Osteocyte (in vitro differentiated cells): ENCODE measurements around the gene ADAMTS20. TPM values are rescaled to one million over a fixed set of nuclear protein-coding genes. Genes with fewer than 3 reads are reported as not detected.
"Not testable (repeated sequence)": the region's sequence is repeated elsewhere in the genome, so short reads cannot be mapped to it uniquely, and the experiment has no call there.

Experiments
- DNase-seq: peaks from one replicate; pipeline ENCODE4 v3.0.0; 2021; ENCODE audit warnings: mixed read lengths; ENCODE audit not compliant: unreplicated experiment; ENCODE audit errors: extremely low spot score
- H3K27ac Mint-ChIP-seq: one replicate; pipeline ENCODE4 v1.8.0; 2021; ENCODE audit warnings: mild to moderate bottlenecking, mixed read lengths; ENCODE audit not compliant: unreplicated experiment
- H3K27me3 Mint-ChIP-seq: one replicate; pipeline ENCODE4 v1.8.0; 2021; ENCODE audit warnings: mixed read lengths; ENCODE audit not compliant: unreplicated experiment
- H3K36me3 Mint-ChIP-seq: one replicate; pipeline ENCODE4 v1.8.0; 2021; ENCODE audit warnings: mixed read lengths; ENCODE audit not compliant: unreplicated experiment
- H3K4me1 Mint-ChIP-seq: one replicate; pipeline ENCODE4 v1.8.0; 2021; ENCODE audit warnings: mixed read lengths; ENCODE audit not compliant: unreplicated experiment
- H3K4me3 Mint-ChIP-seq: one replicate; pipeline ENCODE4 v1.8.0; 2021; ENCODE audit warnings: mild to moderate bottlenecking, moderate library complexity, mixed read lengths; ENCODE audit not compliant: unreplicated experiment
- H3K9me3 Mint-ChIP-seq: one replicate; pipeline ENCODE4 v1.8.0; 2021; ENCODE audit warnings: mixed read lengths; ENCODE audit not compliant: unreplicated experiment
- CTCF ChIP-seq: fragments of 200-600 bp; sonication (generic); IDR thresholded peaks from 2 replicates; pipeline ENCODE4 v1.5.0; 2021; ENCODE audit warnings: antibody characterized with exemption, mild to moderate bottlenecking, moderate library complexity
- total RNA-seq: library from RNA; stranded (reverse); gene quantifications from 2 replicates; pipeline ENCODE4 v1.2.1, GENCODE V29; 2021

ADAMTS20 gene
- total RNA-seq, 1 donor from 2014 or later, result not detected

GRCh38 chr12:43381879-43382278, 170.1 kb downstream of the ADAMTS20 start:
- Mint-ChIP-seq H3K36me3 (no peaks in the 10 kb centered on the region), H3K9me3 (peaks cover 27% of the 10 kb centered on the region), H3K4me1 (no peaks in the 10 kb centered on the region), H3K4me3 (no peak overlapping the region), H3K27ac (no peak overlapping the region), H3K27me3 (peaks cover 4% of the 10 kb centered on the region)
- no peak for DNase-seq
- TF ChIP-seq CTCF, result no peak

GRCh38 chr12:43378448-43378847, 173.6 kb downstream of the ADAMTS20 start:
- no peaks in the 10 kb centered on the region for H3K27me3 Mint-ChIP-seq
- no peak overlapping the region for H3K4me3 Mint-ChIP-seq
- no peaks in the 10 kb centered on the region for H3K36me3 Mint-ChIP-seq
- no peaks in the 10 kb centered on the region for H3K4me1 Mint-ChIP-seq
- H3K27ac Mint-ChIP-seq, result no peak overlapping the region
- no peak for DNase-seq
- TF ChIP-seq CTCF, result no peak
- peaks cover 23% of the 10 kb centered on the region for H3K9me3 Mint-ChIP-seq

- Mint-ChIP-seq H3K9me3 (no peaks in the 10 kb centered on the region), H3K4me3 (no peak overlapping the region), H3K27me3 (peaks cover 13% of the 10 kb centered on the region), H3K4me1 (no peaks in the 10 kb centered on the region), H3K27ac (no peak overlapping the region), H3K36me3 (no peaks in the 10 kb centered on the region)
- DNase-seq, result no peak
- no peak for TF ChIP-seq CTCF
These were observed 181.7 kb downstream of the ADAMTS20 start for GRCh38 chr12:43370263-43370662.

GRCh38 chr12:43362910-43363694, 188.9 kb downstream of the ADAMTS20 start:
- no peak for DNase-seq
- H3K4me1 Mint-ChIP-seq, result peaks cover 7% of the 10 kb centered on the region
- H3K4me3 Mint-ChIP-seq, result no peak overlapping the region
- no peak overlapping the region for H3K27ac Mint-ChIP-seq
- TF ChIP-seq CTCF, result no peak
- peaks cover 16% of the 10 kb centered on the region for H3K27me3 Mint-ChIP-seq
- H3K9me3 Mint-ChIP-seq, result peaks cover 6% of the 10 kb centered on the region
- no peaks in the 10 kb centered on the region for H3K36me3 Mint-ChIP-seq

- no peak overlapping the region for H3K4me3 Mint-ChIP-seq
- no peaks in the 10 kb centered on the region for H3K36me3 Mint-ChIP-seq
- DNase-seq, result no peak
- H3K27ac Mint-ChIP-seq, result no peak overlapping the region
- peaks cover 7% of the 10 kb centered on the region for H3K4me1 Mint-ChIP-seq
- no peak for TF ChIP-seq CTCF
- peaks cover 7% of the 10 kb centered on the region for H3K27me3 Mint-ChIP-seq
- H3K9me3 Mint-ChIP-seq, result peaks cover 6% of the 10 kb centered on the region
These were observed 190.8 kb downstream of the ADAMTS20 start for GRCh38 chr12:43361031-43361710.

GRCh38 chr12:43360001-43360400, 192.0 kb downstream of the ADAMTS20 start:
- not testable (repeated sequence) for DNase-seq, H3K27me3 Mint-ChIP-seq, H3K9me3 Mint-ChIP-seq, H3K27ac Mint-ChIP-seq, H3K4me1 Mint-ChIP-seq, H3K36me3 Mint-ChIP-seq, H3K4me3 Mint-ChIP-seq
